A673 (cell line): ENCODE results near the gene ATP2A3.

ENCODE experiments used
- EZH2 ChIP-seq: fragments of 200-600 bp; sonication (generic); IDR thresholded peaks from 2 replicates; pipeline ENCODE4 v1.6.1; 2017; ENCODE audit warnings: borderline replicate concordance, low read depth, mild to moderate bottlenecking, mixed read lengths, antibody characterized with exemption, low read length; ENCODE audit not compliant: poor library complexity, severe bottlenecking
- TF ChIP-seq, protein P1 (sequence below): fragments of 300-800, 200-600 bp; sonication (generic); conservative IDR thresholded peaks from 2 replicates; pipeline ENCODE4 v1.5.1; 2017; ENCODE audit warnings: low read depth, mild to moderate bottlenecking, antibody characterized with exemption, low read length, moderate library complexity, mixed read lengths

DNA sequence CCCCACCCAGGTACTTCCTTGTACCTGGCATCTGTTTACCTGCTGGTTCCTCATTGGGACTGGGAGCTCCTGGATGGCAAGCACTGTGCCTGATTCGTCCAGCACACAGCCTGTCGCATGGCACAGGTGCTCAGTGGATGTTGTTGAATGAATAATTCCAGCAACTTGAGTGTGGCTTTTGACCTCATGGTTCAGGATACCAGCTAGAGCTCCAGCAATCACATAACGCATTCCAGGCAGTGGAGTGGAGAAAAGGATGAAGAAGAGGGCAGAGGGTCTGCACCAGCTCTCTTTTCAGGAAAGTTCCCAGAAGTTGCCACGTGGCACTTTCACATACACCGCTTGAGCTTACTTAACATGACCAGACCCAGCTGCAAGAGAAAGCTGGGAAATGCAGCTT, 70.0 kb downstream of the ATP2A3 start:
- TF ChIP-seq, protein P1, sequence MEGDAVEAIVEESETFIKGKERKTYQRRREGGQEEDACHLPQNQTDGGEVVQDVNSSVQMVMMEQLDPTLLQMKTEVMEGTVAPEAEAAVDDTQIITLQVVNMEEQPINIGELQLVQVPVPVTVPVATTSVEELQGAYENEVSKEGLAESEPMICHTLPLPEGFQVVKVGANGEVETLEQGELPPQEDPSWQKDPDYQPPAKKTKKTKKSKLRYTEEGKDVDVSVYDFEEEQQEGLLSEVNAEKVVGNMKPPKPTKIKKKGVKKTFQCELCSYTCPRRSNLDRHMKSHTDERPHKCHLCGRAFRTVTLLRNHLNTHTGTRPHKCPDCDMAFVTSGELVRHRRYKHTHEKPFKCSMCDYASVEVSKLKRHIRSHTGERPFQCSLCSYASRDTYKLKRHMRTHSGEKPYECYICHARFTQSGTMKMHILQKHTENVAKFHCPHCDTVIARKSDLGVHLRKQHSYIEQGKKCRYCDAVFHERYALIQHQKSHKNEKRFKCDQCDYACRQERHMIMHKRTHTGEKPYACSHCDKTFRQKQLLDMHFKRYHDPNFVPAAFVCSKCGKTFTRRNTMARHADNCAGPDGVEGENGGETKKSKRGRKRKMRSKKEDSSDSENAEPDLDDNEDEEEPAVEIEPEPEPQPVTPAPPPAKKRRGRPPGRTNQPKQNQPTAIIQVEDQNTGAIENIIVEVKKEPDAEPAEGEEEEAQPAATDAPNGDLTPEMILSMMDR: no peak
- TF ChIP-seq EZH2: no peak
